HepG2 (cell line): Measurements from ENCODE around the gene SIAH2. TPM values are rescaled to one million over a fixed set of nuclear protein-coding genes. Genes with fewer than 3 reads are reported as not detected.
A peak's percentile ranks its signal among the peaks of the same experiment; 100 is the strongest.

Experiments
- AFF4 ChIP-seq: sonication (generic); formaldehyde crosslinking; IDR thresholded peaks from 2 replicates; pipeline ENCODE4 v1.4.0; 2020; ENCODE audit warnings: missing genetic modification reagents
- CBX5 ChIP-seq: sonication (generic); formaldehyde crosslinking; IDR thresholded peaks from 2 replicates; pipeline ENCODE4 v1.4.0; 2020; ENCODE audit warnings: missing genetic modification reagents, borderline replicate concordance
- HNF1B ChIP-seq: sonication (generic); formaldehyde crosslinking; IDR thresholded peaks from 2 replicates; pipeline ENCODE4 v1.5.1; 2020; ENCODE audit warnings: mild to moderate bottlenecking, moderate library complexity, missing genetic modification reagents
- HOXA9 ChIP-seq: sonication (generic); formaldehyde crosslinking; IDR thresholded peaks from 2 replicates; pipeline ENCODE4 v1.8.1; 2022; ENCODE audit warnings: missing genetic modification reagents, mild to moderate bottlenecking, moderate library complexity, borderline replicate concordance
- JARID2 ChIP-seq: sonication (generic); formaldehyde crosslinking; IDR thresholded peaks from 2 replicates; pipeline ENCODE4 v1.8.1; 2023; ENCODE audit warnings: missing genetic modification reagents, inconsistent platforms; ENCODE audit not compliant: insufficient replicate concordance
- KDM6A ChIP-seq: IDR thresholded peaks from 2 replicates; pipeline ENCODE4 v1.6.1; 2016; ENCODE audit warnings: low read depth
- REPIN1 ChIP-seq: sonication (generic); formaldehyde crosslinking; IDR thresholded peaks from 2 replicates; pipeline ENCODE4 v1.8.0; 2022; ENCODE audit warnings: missing genetic modification reagents, low read depth, mild to moderate bottlenecking, borderline replicate concordance
- RXRA ChIP-seq: sonication (generic); formaldehyde crosslinking; IDR thresholded peaks from 2 replicates; pipeline ENCODE4 v1.5.1; 2020; ENCODE audit warnings: missing genetic modification reagents
- SIN3B ChIP-seq: fragments of 150-350 bp; IDR thresholded peaks from 2 replicates; pipeline ENCODE4 v1.6.1; 2014; ENCODE audit warnings: low read length
- SMYD3 ChIP-seq: sonication (generic); formaldehyde crosslinking; IDR thresholded peaks from 2 replicates; pipeline ENCODE4 v1.8.1; 2023; ENCODE audit warnings: mild to moderate bottlenecking, missing genetic modification reagents
- SOX5 ChIP-seq: IDR thresholded peaks from 2 replicates; pipeline ENCODE4 v1.6.1; 2016; ENCODE audit warnings: borderline replicate concordance
- SP2 ChIP-seq: sonication (generic); formaldehyde crosslinking; IDR thresholded peaks from 2 replicates; pipeline ENCODE4 v1.5.1; 2020; ENCODE audit warnings: mild to moderate bottlenecking, missing genetic modification reagents
- ZFYVE20 ChIP-seq: sonication (generic); formaldehyde crosslinking; IDR thresholded peaks from 2 replicates; pipeline ENCODE4 v1.8.0; 2023; ENCODE audit warnings: low read depth, mild to moderate bottlenecking, moderate library complexity, missing genetic modification reagents, borderline replicate concordance
- ZNF281 ChIP-seq: sonication (generic); formaldehyde crosslinking; IDR thresholded peaks from 2 replicates; pipeline ENCODE4 v1.4.0; 2020; ENCODE audit warnings: missing genetic modification reagents, borderline replicate concordance
- ZNF333 ChIP-seq: sonication (generic); formaldehyde crosslinking; IDR thresholded peaks from 2 replicates; pipeline ENCODE4 v1.4.0; 2020; ENCODE audit warnings: mild to moderate bottlenecking, missing genetic modification reagents, borderline replicate concordance
- ZNF337 ChIP-seq: sonication (generic); formaldehyde crosslinking; IDR thresholded peaks from 2 replicates; pipeline ENCODE4 v1.5.1; 2020; ENCODE audit warnings: missing genetic modification reagents, low read depth, mild to moderate bottlenecking, borderline replicate concordance
- ZNF629 ChIP-seq: sonication (generic); formaldehyde crosslinking; conservative IDR thresholded peaks from 2 replicates; pipeline ENCODE4 v1.5.0; 2020; ENCODE audit warnings: missing genetic modification reagents
- ZNF678 ChIP-seq: sonication (generic); formaldehyde crosslinking; IDR thresholded peaks from 2 replicates; pipeline ENCODE4 v1.4.0; 2020; ENCODE audit warnings: mild to moderate bottlenecking, missing genetic modification reagents
- ZNF883 ChIP-seq: sonication (generic); formaldehyde crosslinking; IDR thresholded peaks from 2 replicates; pipeline ENCODE4 v1.5.1; 2020; ENCODE audit warnings: mild to moderate bottlenecking, missing genetic modification reagents; ENCODE audit errors: not compliant biosample characterization
- polyA plus RNA-seq, 8 experiments: library from polyadenylated mRNA; depleted of rRNA in 3 of 8; stranded (reverse) in 7 of 8; unstranded in 1 of 8; fragments of >200 nt; fragmentation: Illumina TruSeq in 4 of 8; extraction: Trizol in 4 of 8; gene quantifications; 2 replicates each; pipeline versions ENCODE4 v1.2.1 to v1.2.3, GENCODE V29; 2011 to 2016; ENCODE audit warnings: low read depth in 4 of 8, missing spikeins in 1 of 8, mixed read lengths in 1 of 8; ENCODE audit not compliant: insufficient read depth in 1 of 8
- total RNA-seq, 5 experiments: library from RNA; depleted of rRNA; stranded (reverse); fragments of >200 nt; fragmentation: Illumina TruSeq; extraction: Trizol; gene quantifications; 2 replicates each; pipeline ENCODE4 v1.2.3, GENCODE V29; 2016; ENCODE audit warnings: low read depth in 1 of 5

SIAH2 gene
- total and polyA plus RNA-seq, 2 of the 13 experiments (the other 11 are each of a cell fraction or from before 2014, with no cell fraction given), result 71.8 to 117 TPM

GRCh38 chr3:150765949-150766720 lies 3.2 kb upstream of the SIAH2 start (continued):
- TF ChIP-seq AFF4 (CRISPR knock-in tag) (peak; percentile 63; the same call in 1 of the 2 replicates), JARID2 (CRISPR knock-in tag) (no peak), REPIN1 (CRISPR knock-in tag) (no peak), ZNF629 (CRISPR knock-in tag) (no peak), HOXA9 (no peak), ZNF281 (CRISPR knock-in tag) (no peak), ZFYVE20 (CRISPR knock-in tag) (no peak), SIN3B (no peak), HNF1B (peak; percentile 65), ZNF333 (CRISPR knock-in tag) (no peak), ZNF883 (CRISPR knock-in tag) (no peak), SOX5 (CRISPR knock-in tag) (peak; percentile 93), KDM6A (CRISPR knock-in tag) (peak; percentile 65; the same call in 1 of the 2 replicates), ZNF337 (CRISPR knock-in tag) (no peak), ZNF678 (CRISPR knock-in tag) (no peak), RXRA (CRISPR knock-in tag) (peak; percentile 75; the same call in 1 of the 2 replicates), SMYD3 (CRISPR knock-in tag) (no peak), SP2 (CRISPR knock-in tag) (no peak), CBX5 (CRISPR knock-in tag) (peak; percentile 71; the same call in 1 of the 2 replicates)
